PC-9 (cell line): Measurements from ENCODE around the gene MMP2. TPM values are rescaled to one million over a fixed set of nuclear protein-coding genes. Genes with fewer than 3 reads are reported as not detected.
A peak's percentile ranks its signal among the peaks of the same experiment; 100 is the strongest.

Experiments used
- BruUV-seq: library from RNA; stranded (reverse); fragments of 400-500 nt; replicated peaks from 2 replicates; lab custom pipeline; 2021; lab: Mats Ljungman, UMichigan
- CTCF ChIA-PET: fragments of 300-600 bp; sonication (Branson Sonifier 250); formaldehyde crosslinking; loops from one replicate; lab custom pipeline; 2022; ENCODE audit warnings: antibody characterized with exemption; lab: Charles Lee
- POLR2A ChIA-PET: fragments of 300-600 bp; sonication (Branson Sonifier 250); formaldehyde crosslinking; loops from one replicate; lab custom pipeline; 2022; ENCODE audit warnings: antibody characterized with exemption; ENCODE audit not compliant: unreplicated experiment; lab: Charles Lee
- DNase-seq, 2 experiments: peaks; one replicate each; pipeline versions ENCODE4 v3.0.0 to v3.0.0-alpha.2; 2015 to 2022; ENCODE audit warnings: mixed read lengths in 1 of 2
- H2AFZ ChIP-seq: fragments of 200-600 bp; sonication (generic); 2 replicates; pipeline ENCODE4 v1.8.1; 2017; ENCODE audit warnings: antibody characterized with exemption
- H3F3A ChIP-seq: fragments of 200-600 bp; sonication (generic); 2 replicates; pipeline ENCODE4 v1.8.1; 2017; ENCODE audit warnings: antibody characterized with exemption, mild to moderate bottlenecking, low read depth; ENCODE audit not compliant: insufficient read depth
- H3K27ac ChIP-seq: fragments of 200-600 bp; sonication (generic); 2 replicates; pipeline ENCODE4 v1.6.1; 2016; ENCODE audit warnings: mixed run types
- H3K27me3 ChIP-seq: fragments of 200-600 bp; sonication (generic); 2 replicates; pipeline ENCODE4 v1.6.1; 2016; ENCODE audit warnings: low read depth, mixed run types; ENCODE audit not compliant: insufficient read depth
- H3K36me3 ChIP-seq: fragments of 200-600 bp; sonication (generic); 2 replicates; pipeline ENCODE4 v1.6.1; 2016; ENCODE audit warnings: low read depth, mixed run types
- H3K4me1 ChIP-seq: fragments of 200-600 bp; sonication (generic); replicated peaks from 2 replicates; pipeline ENCODE4 v1.6.1; 2016; ENCODE audit warnings: mixed run types; ENCODE audit not compliant: insufficient read depth
- H3K4me2 ChIP-seq: fragments of 200-600 bp; sonication (generic); 2 replicates; pipeline ENCODE4 v1.6.1; 2017; ENCODE audit warnings: mixed run types
- H3K4me3 ChIP-seq: fragments of 200-600 bp; sonication (generic); 2 replicates; pipeline ENCODE4 v1.6.1; 2016; ENCODE audit warnings: mixed run types
- H3K79me2 ChIP-seq: fragments of 200-600 bp; sonication (generic); 2 replicates; pipeline ENCODE4 v1.6.1; 2017; ENCODE audit warnings: low read depth, mixed run types
- H3K9me2 ChIP-seq: fragments of 200-600 bp; sonication (generic); 2 replicates; pipeline ENCODE4 v1.8.1; 2017; ENCODE audit warnings: mild to moderate bottlenecking; ENCODE audit not compliant: insufficient read depth
- H3K9me3 ChIP-seq: fragments of 200-600 bp; sonication (generic); 2 replicates; pipeline ENCODE4 v1.8.1; 2016; ENCODE audit warnings: low read depth; ENCODE audit not compliant: insufficient read depth
- H4K20me1 ChIP-seq: fragments of 200-600 bp; sonication (generic); 2 replicates; pipeline ENCODE4 v1.8.1; 2017; ENCODE audit not compliant: insufficient read depth
- EZH2 ChIP-seq: fragments of 200-600 bp; sonication (generic); IDR thresholded peaks from 2 replicates; pipeline ENCODE4 v1.8.0; 2017; ENCODE audit warnings: antibody characterized with exemption, low read depth
- intact Hi-C: fragments of 100-400 bp; cut with micrococcal nuclease; formaldehyde crosslinking; loops from one replicate; pipeline ENCODE4 v1.10.0; 2022; ENCODE audit not compliant: unreplicated experiment
- total RNA-seq: library from RNA; stranded (reverse); gene quantifications from 2 replicates; pipeline ENCODE4 v1.2.3, GENCODE V29; 2021
- TF ChIP-seq, protein P1 (sequence below): fragments of 200-600 bp; sonication (generic); conservative IDR thresholded peaks from 2 replicates; pipeline ENCODE4 v1.6.1; 2017; ENCODE audit warnings: mixed run types, antibody characterized with exemption, mild to moderate bottlenecking, moderate library complexity

Gene MMP2
- total RNA-seq, 1 experiment from 2014 or later = 0.50 TPM

DNA sequence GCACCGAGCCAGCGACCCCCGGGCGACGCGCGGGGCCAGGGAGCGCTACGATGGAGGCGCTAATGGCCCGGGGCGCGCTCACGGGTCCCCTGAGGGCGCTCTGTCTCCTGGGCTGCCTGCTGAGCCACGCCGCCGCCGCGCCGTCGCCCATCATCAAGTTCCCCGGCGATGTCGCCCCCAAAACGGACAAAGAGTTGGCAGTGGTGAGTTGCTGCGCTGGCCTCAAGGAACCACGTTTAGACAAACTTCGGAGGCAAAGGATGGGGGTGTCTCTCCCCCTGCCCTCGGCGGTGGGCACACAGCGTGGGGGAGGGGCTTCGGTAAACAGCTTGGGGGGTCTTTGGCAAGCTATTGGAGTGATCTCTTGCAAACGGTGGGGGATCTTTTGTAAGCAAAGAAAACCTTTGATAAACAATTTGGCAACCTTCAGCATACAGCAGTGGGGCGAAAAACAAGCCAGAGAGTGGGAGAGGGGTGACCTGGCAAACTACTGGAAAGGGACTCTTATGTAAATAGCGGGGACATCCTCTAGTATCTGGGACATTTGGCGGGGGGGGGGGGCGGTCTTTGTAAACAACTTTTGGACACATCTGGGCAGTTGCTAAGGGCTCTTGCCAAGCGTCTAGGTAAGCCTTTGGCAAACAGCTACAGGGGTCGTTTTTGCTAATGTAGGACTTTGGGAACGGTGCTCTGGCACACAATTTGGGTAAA is 587 bp downstream of the MMP2 start:
- Histone ChIP-seq H3K4me3 (no peak overlapping the region), H4K20me1 (no peaks in the 10 kb centered on the region), H3K27me3 (no peaks in the 10 kb centered on the region), H3F3A (no peaks in the 10 kb centered on the region), H3K4me2 (no peak overlapping the region), H3K79me2 (no peaks in the 10 kb centered on the region), H3K4me1 (peaks cover 6% of the 10 kb centered on the region; the same call in 1 of the 2 replicates), H2AFZ (no peak overlapping the region), H3K9me2 (no peaks in the 10 kb centered on the region), H3K27ac (no peak overlapping the region), H3K36me3 (no peaks in the 10 kb centered on the region), H3K9me3 (no peaks in the 10 kb centered on the region)
- TF ChIP-seq, protein P1, sequence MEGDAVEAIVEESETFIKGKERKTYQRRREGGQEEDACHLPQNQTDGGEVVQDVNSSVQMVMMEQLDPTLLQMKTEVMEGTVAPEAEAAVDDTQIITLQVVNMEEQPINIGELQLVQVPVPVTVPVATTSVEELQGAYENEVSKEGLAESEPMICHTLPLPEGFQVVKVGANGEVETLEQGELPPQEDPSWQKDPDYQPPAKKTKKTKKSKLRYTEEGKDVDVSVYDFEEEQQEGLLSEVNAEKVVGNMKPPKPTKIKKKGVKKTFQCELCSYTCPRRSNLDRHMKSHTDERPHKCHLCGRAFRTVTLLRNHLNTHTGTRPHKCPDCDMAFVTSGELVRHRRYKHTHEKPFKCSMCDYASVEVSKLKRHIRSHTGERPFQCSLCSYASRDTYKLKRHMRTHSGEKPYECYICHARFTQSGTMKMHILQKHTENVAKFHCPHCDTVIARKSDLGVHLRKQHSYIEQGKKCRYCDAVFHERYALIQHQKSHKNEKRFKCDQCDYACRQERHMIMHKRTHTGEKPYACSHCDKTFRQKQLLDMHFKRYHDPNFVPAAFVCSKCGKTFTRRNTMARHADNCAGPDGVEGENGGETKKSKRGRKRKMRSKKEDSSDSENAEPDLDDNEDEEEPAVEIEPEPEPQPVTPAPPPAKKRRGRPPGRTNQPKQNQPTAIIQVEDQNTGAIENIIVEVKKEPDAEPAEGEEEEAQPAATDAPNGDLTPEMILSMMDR = no peak
- no peak for TF ChIP-seq EZH2
- ChIA-PET CTCF (interaction anchor here (0.6 kb wide), 1 partner anchor 220 kb away, joined by 10 read pairs; no protein-coding TSS in a partner anchor), POLR2A (no interaction called here)
- intact Hi-C loops = no loop called here
- no peak for DNase-seq
- no TSS peak for BruUV-seq

DNA sequence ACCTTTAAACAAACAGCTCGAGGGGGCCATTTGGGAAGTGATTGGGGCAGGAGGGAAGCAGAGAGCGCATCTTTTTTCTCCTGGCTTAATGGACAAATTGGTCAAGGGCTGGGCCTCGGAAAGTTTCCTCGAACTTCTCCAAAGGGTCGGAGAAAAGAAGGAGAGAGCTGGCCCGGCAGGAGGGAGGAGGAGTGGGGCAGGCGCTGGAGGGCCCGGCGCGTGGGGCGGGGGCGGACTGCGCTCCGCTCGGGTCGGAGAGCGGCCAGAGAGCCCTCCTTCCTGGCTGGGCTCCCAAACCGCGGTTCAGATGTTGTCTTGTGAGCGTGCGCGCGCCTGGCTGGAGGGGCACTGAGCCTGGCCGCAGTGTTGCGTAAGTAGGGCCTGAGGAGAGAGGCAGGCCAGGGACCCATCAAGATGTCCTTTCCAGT is 1.2 kb downstream of the MMP2 start:
- TF ChIP-seq EZH2 = no peak
- TF ChIP-seq, protein P1 = no peak
- Histone ChIP-seq H3K9me2 (no peaks in the 10 kb centered on the region), H3K27ac (no peak overlapping the region), H2AFZ (no peak overlapping the region), H3F3A (no peaks in the 10 kb centered on the region), H4K20me1 (no peaks in the 10 kb centered on the region), H3K4me1 (peaks cover 6% of the 10 kb centered on the region; the same call in 1 of the 2 replicates), H3K27me3 (no peaks in the 10 kb centered on the region), H3K4me2 (no peak overlapping the region), H3K9me3 (no peaks in the 10 kb centered on the region), H3K36me3 (no peaks in the 10 kb centered on the region), H3K4me3 (no peak overlapping the region), H3K79me2 (no peaks in the 10 kb centered on the region)
- BruUV-seq = no TSS peak
- CTCF ChIA-PET = interaction anchor here (0.6 kb wide), 1 partner anchor 219 kb away, joined by 10 read pairs; no protein-coding TSS in a partner anchor
- intact Hi-C loops = no loop called here
- POLR2A ChIA-PET = interaction anchor here (0.7 kb wide), 1 partner anchor 19 kb away, joined by 3 read pairs; no protein-coding TSS in a partner anchor
- DNase-seq = peak in 1 of 2 experiments; percentile 55

DNA sequence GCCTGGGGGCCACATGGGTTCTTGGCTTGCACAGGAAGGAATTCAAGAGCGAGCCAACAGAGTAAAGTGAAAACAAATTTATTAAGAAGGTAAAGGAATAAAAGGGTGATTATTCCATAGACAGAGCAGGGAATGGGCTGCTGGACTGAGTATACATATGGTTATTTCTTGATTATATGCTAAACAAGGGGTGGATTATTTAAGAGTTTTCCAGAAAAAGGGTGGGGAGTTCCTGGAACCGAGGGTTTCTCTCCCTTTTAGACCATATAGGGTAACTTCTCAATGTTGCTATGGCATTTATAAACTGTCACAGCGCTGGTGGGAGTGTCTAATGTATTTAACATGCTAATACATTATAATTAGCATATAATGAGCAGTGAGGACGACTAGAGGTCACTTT is 2.0 kb downstream of the MMP2 start:
- no TSS peak for BruUV-seq
- no peaks in the 10 kb centered on the region for H3K9me3 ChIP-seq

More for the DNA sequence above, 2.0 kb downstream of the MMP2 start:
- no peak overlapping the region for H3K27ac ChIP-seq
- H3K4me2 ChIP-seq = no peak overlapping the region
- no peak for DNase-seq
- TF ChIP-seq, protein P1 = no peak
- no peak for TF ChIP-seq EZH2
- ChIA-PET POLR2A (interaction anchor here (0.7 kb wide), 1 partner anchor 19 kb away, joined by 3 read pairs; no protein-coding TSS in a partner anchor), CTCF (no interaction called here)
- H3K4me3 ChIP-seq = no peak overlapping the region
- H3K79me2 ChIP-seq = no peaks in the 10 kb centered on the region
- no peak overlapping the region for H2AFZ ChIP-seq
- H3K36me3 ChIP-seq = no peaks in the 10 kb centered on the region
- intact Hi-C loops = no loop called here
- H3K27me3 ChIP-seq = no peaks in the 10 kb centered on the region
- peaks cover 6% of the 10 kb centered on the region; the same call in 1 of the 2 replicates for H3K4me1 ChIP-seq
- H3F3A ChIP-seq = no peaks in the 10 kb centered on the region
- H3K9me2 ChIP-seq = no peaks in the 10 kb centered on the region
- no peaks in the 10 kb centered on the region for H4K20me1 ChIP-seq
